GM23248 (cell line): ENCODE measurements around the gene NAT16.

Experiments used
- EZH2 ChIP-seq: fragments of 200-600 bp; sonication (generic); IDR thresholded peaks from 2 replicates; pipeline ENCODE4 v1.6.1; 2018; ENCODE audit warnings: antibody characterized with exemption, mild to moderate bottlenecking; ENCODE audit not compliant: insufficient read depth, poor library complexity, severe bottlenecking
- EZH2phosphoT487 ChIP-seq: fragments of 200-600 bp; sonication (generic); IDR thresholded peaks from 2 replicates; pipeline ENCODE4 v1.6.1; 2018; ENCODE audit warnings: antibody characterized with exemption, moderate library complexity, mild to moderate bottlenecking, low read depth; ENCODE audit not compliant: insufficient read depth

- no peak for TF ChIP-seq EZH2
- peak; percentile 77; the same call in 1 of the 2 replicates for TF ChIP-seq EZH2phosphoT487
Measured at GRCh38 chr7:101124376-101125056, 55.6 kb downstream of the NAT16 start.
